Omental fat pad (tissue), 4 donors: ENCODE measurements around the gene FLT1. TPM values are rescaled to one million over a fixed set of nuclear protein-coding genes. Genes with fewer than 3 reads are reported as not detected.

Experiments
- ATAC-seq: fragments of 150-250 bp; one replicate; pipeline ENCODE4 v1.9.1; 2016; ENCODE audit warnings: mild to moderate bottlenecking, moderate library complexity; ENCODE audit not compliant: low FRiP score
- DNase-seq: peaks from one replicate; pipeline ENCODE4 v3.0.0-alpha.2; 2019; ENCODE audit warnings: low spot score
- total RNA-seq, 4 donors: library from RNA; depleted of rRNA; stranded (reverse); fragments of >200 nt; gene quantifications; one replicate each; pipeline ENCODE4 v1.1.0, GENCODE V29; 2016
- TF ChIP-seq, protein P1 (sequence below), 3 donors: fragments of 450-650 bp; IDR thresholded peaks; one replicate each; pipeline ENCODE4 v1.5.1; 2016 to 2017; ENCODE audit warnings: antibody characterized with exemption in 3 of 3, mild to moderate bottlenecking in 3 of 3, moderate library complexity in 2 of 3

Gene FLT1
- total RNA-seq, 4 donors from 2014 or later, result 24.8 to 210 (median 65.7) TPM

DNA sequence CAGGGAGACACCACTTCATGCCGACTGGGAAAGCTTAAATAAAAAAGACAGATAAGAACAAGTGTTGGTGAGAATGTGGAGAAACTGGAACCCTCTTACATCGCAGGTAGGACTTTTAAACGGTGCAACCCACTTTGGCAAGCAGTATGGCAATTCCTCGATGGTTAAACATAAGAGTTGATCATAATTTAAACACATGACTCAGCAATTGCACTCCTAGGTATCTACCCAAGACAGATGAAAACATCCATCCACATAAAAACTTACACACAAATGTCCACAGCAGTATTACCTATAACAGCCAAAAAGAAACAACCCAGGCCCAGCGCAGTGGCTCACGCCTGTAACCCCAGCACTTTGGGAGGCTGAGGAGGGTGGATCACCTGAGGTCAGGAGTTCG is 21.9 kb downstream of the FLT1 start:
- DNase-seq, result no peak
- TF ChIP-seq, protein P1, sequence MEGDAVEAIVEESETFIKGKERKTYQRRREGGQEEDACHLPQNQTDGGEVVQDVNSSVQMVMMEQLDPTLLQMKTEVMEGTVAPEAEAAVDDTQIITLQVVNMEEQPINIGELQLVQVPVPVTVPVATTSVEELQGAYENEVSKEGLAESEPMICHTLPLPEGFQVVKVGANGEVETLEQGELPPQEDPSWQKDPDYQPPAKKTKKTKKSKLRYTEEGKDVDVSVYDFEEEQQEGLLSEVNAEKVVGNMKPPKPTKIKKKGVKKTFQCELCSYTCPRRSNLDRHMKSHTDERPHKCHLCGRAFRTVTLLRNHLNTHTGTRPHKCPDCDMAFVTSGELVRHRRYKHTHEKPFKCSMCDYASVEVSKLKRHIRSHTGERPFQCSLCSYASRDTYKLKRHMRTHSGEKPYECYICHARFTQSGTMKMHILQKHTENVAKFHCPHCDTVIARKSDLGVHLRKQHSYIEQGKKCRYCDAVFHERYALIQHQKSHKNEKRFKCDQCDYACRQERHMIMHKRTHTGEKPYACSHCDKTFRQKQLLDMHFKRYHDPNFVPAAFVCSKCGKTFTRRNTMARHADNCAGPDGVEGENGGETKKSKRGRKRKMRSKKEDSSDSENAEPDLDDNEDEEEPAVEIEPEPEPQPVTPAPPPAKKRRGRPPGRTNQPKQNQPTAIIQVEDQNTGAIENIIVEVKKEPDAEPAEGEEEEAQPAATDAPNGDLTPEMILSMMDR (IDR thresholded peaks at IDR 0.05), result no peak
- no peak for ATAC-seq

DNA sequence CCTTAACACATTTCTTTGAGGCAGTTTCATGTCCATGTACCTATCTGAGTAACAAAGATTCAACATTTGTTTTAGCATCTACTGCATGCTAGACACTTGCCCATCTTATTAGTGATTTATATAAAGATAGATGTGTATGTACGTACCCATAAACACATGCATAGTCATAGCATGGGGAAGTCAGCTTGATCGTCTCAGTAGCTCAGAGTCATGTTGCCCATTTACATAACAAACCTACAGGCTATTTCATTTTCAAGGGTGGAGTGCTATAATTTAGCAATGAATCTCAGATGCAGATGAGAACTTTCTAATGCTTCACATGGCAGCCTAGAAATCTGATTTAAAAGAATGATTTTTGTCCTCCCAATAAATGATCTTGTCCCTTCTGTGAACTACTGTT is 23.5 kb downstream of the FLT1 start:
- ATAC-seq (no peak), DNase-seq (no peak)
- TF ChIP-seq, protein P1 (IDR thresholded peaks at IDR 0.05), result no peak

DNA sequence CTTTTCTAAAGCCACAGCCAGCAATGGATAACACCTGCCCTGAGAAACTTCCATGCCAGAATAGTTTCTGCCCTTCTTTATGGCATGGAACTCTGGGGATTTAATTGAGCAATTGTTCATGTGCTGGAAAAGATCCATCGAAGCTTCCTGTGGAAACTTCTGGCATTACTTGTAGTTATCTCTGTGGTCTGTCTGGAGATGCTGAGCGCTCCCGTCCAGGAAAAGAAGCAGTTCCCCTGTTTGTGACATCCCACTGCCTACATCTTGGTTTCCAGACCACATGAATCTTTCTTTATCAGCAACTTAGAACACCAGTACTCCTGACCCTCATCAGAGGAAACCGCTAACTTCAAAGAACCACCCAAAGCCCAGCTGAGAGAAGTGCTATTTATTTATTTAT is 24.6 kb downstream of the FLT1 start:
- ATAC-seq, result no peak
- TF ChIP-seq, protein P1 (IDR thresholded peaks at IDR 0.05), result no peak

DNA sequence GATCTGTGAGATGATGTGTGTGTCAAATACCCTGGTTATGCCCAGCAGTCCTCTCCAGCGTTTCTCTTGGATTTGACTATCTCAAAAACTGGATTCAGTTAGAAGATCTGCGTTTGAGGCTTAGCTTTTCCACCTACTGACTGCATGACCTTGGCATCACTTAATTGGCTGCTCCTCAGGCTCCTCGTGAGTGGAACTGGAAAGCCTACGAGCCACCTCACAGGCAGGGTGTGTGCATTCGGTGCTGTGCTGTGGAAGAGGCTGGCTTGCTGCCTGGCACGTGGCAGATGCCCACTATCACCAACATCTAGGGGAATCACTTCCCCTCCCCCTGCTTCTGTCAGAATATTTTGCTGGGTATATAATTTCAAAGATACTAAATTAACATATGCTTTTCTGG is 25.6 kb downstream of the FLT1 start:
- no peak for DNase-seq
- ATAC-seq, result no peak
- TF ChIP-seq, protein P1 (IDR thresholded peaks at IDR 0.05), result no peak

More for the DNA sequence above, 24.6 kb downstream of the FLT1 start:
- no peak for DNase-seq

DNA sequence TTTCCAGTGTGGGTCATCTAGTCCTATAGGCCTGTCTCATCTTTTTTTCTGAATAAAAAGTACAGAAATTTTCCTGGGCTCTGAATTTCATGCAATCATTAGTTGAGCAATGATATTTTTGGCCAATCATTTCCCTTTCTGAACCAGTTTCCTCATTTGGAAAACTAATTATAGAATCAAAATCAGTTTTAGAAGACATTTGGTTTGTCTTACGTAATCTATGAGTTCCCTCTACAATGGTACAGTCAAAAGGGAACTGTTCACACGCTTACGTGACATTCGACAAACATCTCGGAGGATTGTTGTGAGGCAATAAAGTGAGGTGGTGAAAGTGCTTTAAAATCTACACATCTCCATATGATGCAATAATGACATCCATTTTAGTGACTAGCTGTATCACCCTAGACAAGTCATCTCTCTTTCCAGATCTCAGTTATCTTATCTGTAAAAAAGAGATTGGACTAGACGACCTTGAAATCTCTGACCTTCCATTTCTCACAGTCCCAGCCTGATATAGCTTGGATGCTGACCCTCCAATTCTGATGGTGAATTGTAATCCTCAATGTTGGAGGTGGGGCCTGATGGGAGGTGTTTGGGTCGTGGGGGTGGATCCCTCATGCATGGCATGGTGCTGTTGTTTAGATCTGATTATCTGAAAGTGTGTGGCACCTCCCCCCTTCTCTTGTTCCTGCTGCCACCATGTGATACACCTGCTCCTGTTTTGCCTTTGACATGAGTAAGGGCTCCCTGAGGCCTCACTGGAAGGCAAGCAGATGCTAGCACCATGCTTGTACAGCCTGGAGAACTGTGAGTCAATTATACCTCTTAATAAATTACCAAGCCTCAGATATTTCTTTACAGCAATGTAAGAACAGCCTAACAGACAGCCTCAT is 26.7 kb downstream of the FLT1 start:
- DNase-seq (no peak), ATAC-seq (peak; percentile 23)
- TF ChIP-seq, protein P1 (IDR thresholded peaks at IDR 0.05), result no peak

DNA sequence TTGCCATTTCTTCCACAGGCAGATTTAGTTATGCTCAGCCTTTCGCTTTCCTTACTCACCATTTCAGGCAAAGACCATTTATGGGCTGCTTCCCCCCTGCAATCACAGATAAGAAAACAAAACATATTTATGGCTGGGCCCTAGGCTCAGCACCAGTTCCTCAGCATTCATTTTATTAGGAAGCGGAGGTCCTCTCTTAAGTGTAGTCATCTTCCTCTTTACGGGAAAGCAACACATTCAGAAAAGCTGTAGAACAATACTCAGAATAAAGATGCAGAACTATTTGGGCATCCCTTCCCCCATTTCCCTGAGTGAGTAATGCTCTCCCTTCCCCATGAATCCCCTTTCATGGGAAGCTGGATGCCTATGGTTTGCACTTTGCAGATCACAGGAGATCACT is 27.9 kb downstream of the FLT1 start:
- DNase-seq (no peak), ATAC-seq (no peak)
- TF ChIP-seq, protein P1 (IDR thresholded peaks at IDR 0.05), result no peak

DNA sequence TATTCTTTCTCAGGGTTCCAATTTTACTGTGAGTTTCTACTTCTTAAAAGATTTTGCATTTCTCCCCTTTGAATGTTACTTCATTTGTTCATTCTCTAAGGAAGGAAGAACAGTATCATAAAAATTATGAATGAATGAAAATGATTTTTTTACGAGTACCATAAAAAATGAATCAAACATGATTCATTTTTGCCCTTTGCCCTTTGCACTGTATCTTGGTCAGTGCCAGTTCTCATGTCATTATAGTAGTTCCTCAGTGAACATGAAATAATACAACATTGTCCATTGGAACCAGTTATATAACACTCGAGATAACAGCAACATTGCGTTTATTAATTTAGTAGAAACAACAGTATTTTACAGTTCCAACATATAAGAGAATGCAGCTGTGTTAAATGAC is 28.8 kb downstream of the FLT1 start:
- DNase-seq (no peak), ATAC-seq (no peak)
- TF ChIP-seq, protein P1 (IDR thresholded peaks at IDR 0.05), result no peak
